Neural progenitor cell (in vitro differentiated cells): ENCODE measurements around the gene F8. TPM values are rescaled to one million over a fixed set of nuclear protein-coding genes. Genes with fewer than 3 reads are reported as not detected.
"Not testable (repeated sequence)": the region's sequence is repeated elsewhere in the genome, so short reads cannot be mapped to it uniquely, and the experiment has no call there.

Experiments
- DNase-seq: peaks from one replicate; pipeline ENCODE4 v3.0.0-alpha.2; 2016; ENCODE audit warnings: low spot score
- H2AFZ ChIP-seq: fragments of 200-600 bp; sonication (generic); replicated peaks from 2 replicates; pipeline ENCODE4 v1.6.1; 2016; ENCODE audit warnings: antibody characterized with exemption
- H3F3A ChIP-seq: fragments of 200-600 bp; sonication (generic); 2 replicates; pipeline ENCODE4 v1.6.1; 2016; ENCODE audit warnings: antibody characterized with exemption, low read depth
- H3K27ac ChIP-seq: fragments of 200-600 bp; sonication (generic); 2 replicates; pipeline ENCODE4 v1.5.1; 2016; ENCODE audit warnings: mild to moderate bottlenecking
- H3K27me3 ChIP-seq: fragments of 200-600 bp; sonication (generic); 2 replicates; pipeline ENCODE4 v1.6.1; 2016; ENCODE audit warnings: mild to moderate bottlenecking, moderate library complexity
- H3K36me3 ChIP-seq: fragments of 200-600 bp; sonication (generic); 2 replicates; pipeline ENCODE4 v1.5.1; 2016
- H3K4me1 ChIP-seq: fragments of 200-600 bp; sonication (generic); 2 replicates; pipeline ENCODE4 v1.6.1; 2016; ENCODE audit warnings: mixed run types
- H3K4me2 ChIP-seq: fragments of 200-600 bp; sonication (generic); 2 replicates; pipeline ENCODE4 v1.6.1; 2016
- H3K4me3 ChIP-seq: fragments of 200-600 bp; sonication (generic); 2 replicates; pipeline ENCODE4 v1.5.1; 2016
- H3K79me2 ChIP-seq: fragments of 200-600 bp; sonication (generic); 2 replicates; pipeline ENCODE4 v1.6.1; 2016; ENCODE audit warnings: low read depth
- H3K9ac ChIP-seq: fragments of 200-600 bp; sonication (generic); 2 replicates; pipeline ENCODE4 v1.6.1; 2016
- H3K9me3 ChIP-seq: fragments of 200-600 bp; sonication (generic); 2 replicates; pipeline ENCODE4 v1.5.1; 2016; ENCODE audit warnings: low read depth
- H4K20me1 ChIP-seq: fragments of 200-600 bp; sonication (generic); 2 replicates; pipeline ENCODE4 v1.6.1; 2016; ENCODE audit warnings: low read depth
- H3K27ac Mint-ChIP-seq: 3 replicates; pipeline ENCODE4 v1.8.0; 2021; ENCODE audit warnings: mixed read lengths
- H3K27me3 Mint-ChIP-seq: 2 replicates; pipeline ENCODE4 v1.8.0; 2022; ENCODE audit warnings: low read depth, mild to moderate bottlenecking, inconsistent platforms, moderate library complexity, mixed read lengths; ENCODE audit not compliant: insufficient read depth
- H3K36me3 Mint-ChIP-seq: 3 replicates; pipeline ENCODE4 v1.8.0; 2021; ENCODE audit warnings: mixed read lengths
- H3K4me1 Mint-ChIP-seq: 3 replicates; pipeline ENCODE4 v1.8.0; 2021; ENCODE audit warnings: mixed read lengths
- H3K4me3 Mint-ChIP-seq: 3 replicates; pipeline ENCODE4 v1.8.0; 2021; ENCODE audit warnings: mild to moderate bottlenecking, moderate library complexity, mixed read lengths
- H3K9me3 Mint-ChIP-seq: 3 replicates; pipeline ENCODE4 v1.8.0; 2020; ENCODE audit warnings: mixed read lengths
- CTCF ChIP-seq: fragments of 200-600 bp; sonication (generic); IDR thresholded peaks from 2 replicates; pipeline ENCODE4 v1.5.1; 2017; ENCODE audit warnings: antibody characterized with exemption, mild to moderate bottlenecking
- EZH2 ChIP-seq: fragments of 200-600 bp; sonication (generic); IDR thresholded peaks from 2 replicates; pipeline ENCODE4 v1.6.1; 2017; ENCODE audit warnings: antibody characterized with exemption, mild to moderate bottlenecking, moderate library complexity
- EZH2phosphoT487 ChIP-seq: fragments of 200-600 bp; sonication (generic); IDR thresholded peaks from 2 replicates; pipeline ENCODE4 v1.6.1; 2017; ENCODE audit warnings: antibody characterized with exemption
- total RNA-seq: library from RNA; depleted of rRNA; stranded (reverse); fragments of >200 nt; gene quantifications from 2 replicates; pipeline ENCODE4 v1.2.3, GENCODE V29; 2015; ENCODE audit warnings: low replicate concordance

Gene F8
- total RNA-seq, 1 donor from 2014 or later: 4.8 TPM

- H3K4me2 ChIP-seq: no peak overlapping the region
- no peak overlapping the region for H3K27ac ChIP-seq
- no peaks in the 10 kb centered on the region for H3K27me3 ChIP-seq
- Mint-ChIP-seq H3K4me1 (peaks cover 3% of the 10 kb centered on the region), H3K9me3 (peaks cover 3% of the 10 kb centered on the region), H3K36me3 (no peaks in the 10 kb centered on the region), H3K27me3 (peaks cover 8% of the 10 kb centered on the region), H3K4me3 (peak overlapping the region; percentile 41), H3K27ac (no peak overlapping the region)
- DNase-seq: no peak
- H2AFZ ChIP-seq: no peak overlapping the region
- H3F3A ChIP-seq: peaks cover 12% of the 10 kb centered on the region
- peaks cover 6% of the 10 kb centered on the region for H3K4me1 ChIP-seq
- H3K79me2 ChIP-seq: peaks cover 9% of the 10 kb centered on the region
- no peak overlapping the region for H3K9ac ChIP-seq
- H3K36me3 ChIP-seq: no peaks in the 10 kb centered on the region
- no peak overlapping the region for H3K4me3 ChIP-seq
- H4K20me1 ChIP-seq: no peaks in the 10 kb centered on the region
- H3K9me3 ChIP-seq: no peaks in the 10 kb centered on the region
- no peak for TF ChIP-seq CTCF
- no peak for TF ChIP-seq EZH2phosphoT487
- no peak for TF ChIP-seq EZH2
Observed at GRCh38 chrX:155023907-155024833, 1.6 kb upstream of the F8 start.

DNA sequence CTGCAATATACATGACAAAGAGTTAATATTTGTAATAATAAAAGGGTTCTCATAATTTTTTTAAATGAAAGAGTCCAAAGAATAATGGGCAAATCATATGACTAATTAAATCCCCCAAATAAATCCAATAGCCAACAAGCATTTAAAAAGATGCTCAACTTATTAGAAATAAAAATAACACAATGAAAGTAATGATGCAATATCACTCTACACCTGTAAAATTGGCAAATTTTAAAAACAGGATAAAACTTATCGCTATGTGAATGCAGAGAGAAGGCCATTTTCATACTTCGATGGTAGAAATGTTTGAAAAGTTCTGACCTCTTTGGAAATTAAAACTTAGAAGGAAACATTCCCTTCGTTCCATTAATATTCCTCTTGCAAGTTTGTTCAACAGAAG lies 1.9 kb downstream of the F8 start:
- Mint-ChIP-seq H3K27me3 (peaks cover 8% of the 10 kb centered on the region), H3K4me3 (no peak overlapping the region), H3K27ac (no peak overlapping the region), H3K9me3 (peaks cover 3% of the 10 kb centered on the region), H3K36me3 (no peaks in the 10 kb centered on the region), H3K4me1 (no peaks in the 10 kb centered on the region)
- Histone ChIP-seq H3K4me2 (no peak overlapping the region), H3F3A (no peaks in the 10 kb centered on the region), H3K36me3 (no peaks in the 10 kb centered on the region), H3K4me1 (no peaks in the 10 kb centered on the region), H2AFZ (no peak overlapping the region), H3K27ac (no peak overlapping the region), H3K4me3 (no peak overlapping the region), H3K27me3 (no peaks in the 10 kb centered on the region), H3K79me2 (no peaks in the 10 kb centered on the region), H4K20me1 (no peaks in the 10 kb centered on the region), H3K9me3 (no peaks in the 10 kb centered on the region), H3K9ac (no peak overlapping the region)
- no peak for DNase-seq
- TF ChIP-seq EZH2phosphoT487: no peak
- TF ChIP-seq CTCF: no peak
- TF ChIP-seq EZH2: no peak

- Histone ChIP-seq H3K9me3 (peaks cover 8% of the 10 kb centered on the region), H3F3A (no peaks in the 10 kb centered on the region), H3K4me2 (no peak overlapping the region), H2AFZ (no peak overlapping the region), H3K27me3 (no peaks in the 10 kb centered on the region), H4K20me1 (no peaks in the 10 kb centered on the region), H3K36me3 (no peaks in the 10 kb centered on the region), H3K4me1 (no peaks in the 10 kb centered on the region), H3K9ac (no peak overlapping the region), H3K4me3 (no peak overlapping the region), H3K27ac (no peak overlapping the region), H3K79me2 (no peaks in the 10 kb centered on the region)
- no peak for DNase-seq
- H3K36me3 Mint-ChIP-seq: no peaks in the 10 kb centered on the region
- peaks cover 13% of the 10 kb centered on the region for H3K9me3 Mint-ChIP-seq
- TF ChIP-seq EZH2phosphoT487: no peak
- TF ChIP-seq EZH2: no peak
- no peak for TF ChIP-seq CTCF
- H3K27me3 Mint-ChIP-seq: peaks cover 3% of the 10 kb centered on the region
- H3K4me1 Mint-ChIP-seq: no peaks in the 10 kb centered on the region
- no peak overlapping the region for H3K4me3 Mint-ChIP-seq
- no peak overlapping the region for H3K27ac Mint-ChIP-seq
Observed at GRCh38 chrX:155009994-155010472, 12.5 kb downstream of the F8 start.

DNA sequence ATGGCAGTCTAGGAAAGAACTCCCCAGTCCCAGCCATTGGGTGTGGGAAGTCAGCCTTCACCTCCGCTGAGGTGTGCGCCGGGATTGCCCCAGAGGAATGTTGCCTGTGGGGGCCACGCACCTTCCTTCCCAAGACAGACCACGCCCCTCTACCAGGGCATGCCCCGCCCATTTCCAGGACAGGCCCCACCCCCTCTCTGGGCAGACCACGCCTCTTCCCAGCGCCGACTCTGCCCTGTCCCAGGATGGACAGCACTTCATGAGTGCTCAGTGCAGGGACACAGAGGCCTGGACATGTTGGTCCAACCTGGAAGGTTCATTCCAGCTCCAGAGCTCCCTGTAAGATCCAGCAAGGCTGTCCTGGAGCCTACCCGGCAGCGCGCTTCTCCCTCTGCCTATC lies 13.9 kb downstream of the F8 start:
- peaks cover 13% of the 10 kb centered on the region for H3K9me3 Mint-ChIP-seq

GRCh38 chrX:155006913-155007671 lies 15.4 kb downstream of the F8 start:
- H3K4me3 ChIP-seq, H3K27me3 ChIP-seq, H3K4me1 Mint-ChIP-seq, H3K9ac ChIP-seq, H3K79me2 ChIP-seq, H3K9me3 ChIP-seq, H3K27ac Mint-ChIP-seq, H3K4me2 ChIP-seq, DNase-seq, H2AFZ ChIP-seq, H3F3A ChIP-seq, H3K36me3 ChIP-seq, H3K36me3 Mint-ChIP-seq, H3K27ac ChIP-seq, H3K4me3 Mint-ChIP-seq, H4K20me1 ChIP-seq, H3K4me1 ChIP-seq, H3K27me3 Mint-ChIP-seq: not testable (repeated sequence)
- peaks cover 15% of the 10 kb centered on the region for H3K9me3 Mint-ChIP-seq

More for the DNA sequence above, 13.9 kb downstream of the F8 start:
- not testable (repeated sequence) for H3K9me3 ChIP-seq, H3K4me1 ChIP-seq, H3K4me3 ChIP-seq, DNase-seq, H3K36me3 Mint-ChIP-seq, H2AFZ ChIP-seq, H3F3A ChIP-seq, H3K27me3 Mint-ChIP-seq, H3K27ac Mint-ChIP-seq, H3K27me3 ChIP-seq, H4K20me1 ChIP-seq, H3K79me2 ChIP-seq, H3K4me3 Mint-ChIP-seq, H3K27ac ChIP-seq, H3K4me1 Mint-ChIP-seq, H3K9ac ChIP-seq, H3K36me3 ChIP-seq, H3K4me2 ChIP-seq
